H1 (cell line): ENCODE results near the gene CALCOCO2.

Experiments
- EP300 ChIP-seq, 2 experiments: IDR thresholded peaks; 1 replicate in 1 of 2; 2 replicates in 1 of 2; pipeline ENCODE4 v1.6.1; 2011 to 2012; ENCODE audit warnings: low read depth in 2 of 2, low read length in 2 of 2, mild to moderate bottlenecking in 2 of 2, borderline replicate concordance in 1 of 2, inconsistent platforms in 1 of 2, moderate library complexity in 1 of 2
- EZH2 ChIP-seq: fragments of 200-600 bp; sonication (generic); IDR thresholded peaks from 2 replicates; pipeline ENCODE4 v1.7.1; 2012; ENCODE audit warnings: low read depth, mild to moderate bottlenecking, moderate library complexity, low read length, inconsistent platforms; ENCODE audit not compliant: severe bottlenecking
- GABPA ChIP-seq: IDR thresholded peaks from 2 replicates; pipeline ENCODE4 v1.6.1; 2011; ENCODE audit warnings: mild to moderate bottlenecking, low read length, moderate library complexity, borderline replicate concordance; ENCODE audit not compliant: insufficient read depth
- HDAC6 ChIP-seq: IDR thresholded peaks from one replicate; pipeline ENCODE4 v1.7.1; 2012; ENCODE audit warnings: low read depth, mild to moderate bottlenecking, inconsistent platforms, low read length, moderate library complexity
- MAFK ChIP-seq: IDR thresholded peaks from 2 replicates; pipeline ENCODE4 v1.6.1; 2012; ENCODE audit warnings: low read depth, mild to moderate bottlenecking, improper control_type of control experiment, low read length
- RNF2 ChIP-seq: fragments of 200-900, 300-1000 bp; sonication (generic); IDR thresholded peaks from 2 replicates; pipeline ENCODE4 v1.7.1; 2016; ENCODE audit warnings: borderline replicate concordance, low read depth, mild to moderate bottlenecking, antibody characterized with exemption, low read length; ENCODE audit not compliant: poor library complexity, severe bottlenecking; ENCODE audit errors: missing control alignments
- TAF1 ChIP-seq: IDR thresholded peaks from 2 replicates; pipeline ENCODE4 v1.6.1; 2011; ENCODE audit warnings: mild to moderate bottlenecking, low read depth, low read length

DNA sequence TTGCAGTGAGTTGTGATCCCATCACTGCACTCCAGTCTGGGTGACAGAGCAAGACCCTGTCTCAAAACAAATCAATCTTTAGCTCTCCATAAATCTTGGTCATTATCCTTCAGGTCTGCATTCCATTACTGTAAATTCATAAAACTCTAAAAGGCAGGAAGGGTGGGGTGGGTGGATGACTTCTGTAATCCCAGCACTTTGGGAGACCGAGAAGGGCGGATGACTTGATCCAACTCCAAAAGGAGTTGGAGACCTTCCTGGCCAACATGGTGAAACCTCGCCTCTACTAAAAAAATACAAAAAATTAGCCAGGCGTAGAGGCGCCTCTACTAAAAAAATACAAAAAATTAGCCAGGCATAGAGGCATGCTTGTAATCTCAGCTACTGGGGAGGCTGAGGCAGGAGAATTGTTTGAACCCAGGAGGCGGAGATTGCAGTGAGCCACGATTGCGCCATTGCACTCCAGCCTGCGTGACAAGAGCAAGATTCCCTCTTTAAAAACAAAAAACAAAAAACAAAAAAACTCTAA lies 75.2 kb downstream of the CALCOCO2 start:
- no peak for TF ChIP-seq HDAC6
- no peak for TF ChIP-seq MAFK
- TF ChIP-seq TAF1, result no peak
- TF ChIP-seq GABPA, result no peak
- no peak for TF ChIP-seq RNF2
- no peak for TF ChIP-seq EZH2
- no peak for TF ChIP-seq EP300 (IDR thresholded peaks at IDR 0.05; ENCODE audit: borderline replicate concordance in 1 of 2, low read depth in 2 of 2, low read length in 2 of 2)
